ENCODE results near the gene PPM1E.
A peak's percentile ranks its signal among the peaks of the same experiment; 100 is the strongest.

Gene PPM1E

DNA sequence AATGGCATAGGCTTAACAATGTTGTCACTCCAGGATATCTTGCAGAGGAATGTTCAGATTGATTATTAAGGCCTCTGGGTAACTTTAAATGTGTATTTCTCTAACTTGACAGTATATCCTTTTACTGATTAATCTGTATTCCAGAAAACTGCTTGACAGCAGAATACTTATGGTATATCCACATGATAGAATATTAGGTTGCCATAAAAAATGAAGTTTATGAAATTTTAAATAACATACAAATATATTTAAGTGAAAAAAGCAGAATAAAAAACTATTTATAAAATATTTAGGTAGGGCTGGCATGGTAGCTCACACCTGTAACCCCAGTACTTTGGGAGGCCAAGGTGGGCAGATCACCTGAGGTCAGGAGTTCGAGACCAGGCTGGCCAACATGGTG is 244.4 kb downstream of the PPM1E start:
- no peak for DNase-seq

DNA sequence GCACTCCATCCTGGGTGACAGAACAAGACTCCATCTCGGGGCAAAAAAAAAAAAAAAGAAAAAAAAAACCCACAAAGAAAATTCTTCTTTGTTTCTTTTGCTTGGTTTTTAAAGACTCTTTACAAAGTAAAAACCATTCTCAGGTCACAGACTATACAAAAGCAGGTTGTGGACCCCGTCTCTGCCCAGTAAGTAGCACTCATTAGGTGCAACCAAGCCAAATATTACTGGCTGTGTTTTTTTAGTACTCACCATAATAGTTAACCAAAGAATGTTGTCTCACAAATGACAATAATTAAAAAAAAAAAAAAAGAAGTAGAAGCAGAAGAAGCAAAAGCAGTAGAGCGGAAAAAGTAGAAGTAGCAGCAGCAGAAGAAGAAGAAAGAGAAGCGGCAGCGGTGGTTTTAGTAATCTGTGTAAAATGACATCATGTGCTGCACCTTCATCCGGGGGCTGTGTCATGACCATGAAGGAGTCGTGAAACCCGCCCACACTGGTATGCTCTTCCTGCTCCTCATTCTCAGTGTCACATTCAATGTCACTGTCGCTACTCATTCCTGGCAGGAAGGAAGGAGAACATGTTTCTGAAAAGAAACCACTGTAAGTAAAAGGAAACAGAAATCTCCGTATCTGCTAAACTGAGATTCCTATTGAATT is 245.6 kb downstream of the PPM1E start:
- peak; percentile 78 for DNase-seq

DNA sequence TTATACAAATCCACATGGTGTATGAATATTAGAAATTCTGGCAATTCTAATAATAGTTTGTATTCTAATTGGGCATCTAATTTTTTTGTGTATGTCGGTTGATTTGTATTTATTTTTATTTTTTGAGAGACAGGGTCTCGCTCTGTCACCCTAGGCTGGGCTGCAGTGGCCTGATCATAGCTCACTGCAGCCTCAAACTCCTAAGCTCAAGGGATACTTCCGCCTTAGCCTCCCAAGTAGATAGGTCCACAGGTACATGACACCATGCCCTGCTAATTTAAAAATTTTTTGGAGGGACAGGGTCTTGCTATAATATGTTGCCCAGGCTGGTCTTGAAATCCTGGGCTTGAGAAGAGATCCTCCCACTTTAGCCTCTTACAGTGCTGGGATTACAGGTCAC is 246.5 kb downstream of the PPM1E start:
- DNase-seq: no peak

DNA sequence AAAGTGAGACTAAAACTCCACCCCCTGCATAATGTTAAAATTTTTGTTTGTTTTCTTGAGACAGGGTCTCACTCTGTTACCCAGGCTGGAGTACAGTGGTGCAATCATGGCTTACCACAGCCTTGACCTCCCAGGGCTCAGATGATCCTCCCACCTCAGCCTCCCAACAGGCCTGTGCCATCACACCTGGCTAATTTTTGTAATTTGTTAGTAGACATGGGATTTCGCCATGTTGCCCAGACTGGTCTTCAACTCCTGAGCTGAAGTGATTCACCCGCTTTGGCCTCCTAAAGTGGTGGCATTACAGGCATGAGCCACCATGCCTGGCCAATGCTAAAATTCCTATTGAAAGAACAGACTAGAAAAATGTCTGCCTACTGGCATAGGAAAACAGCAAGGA is 247.2 kb downstream of the PPM1E start:
- DNase-seq: no peak

DNA sequence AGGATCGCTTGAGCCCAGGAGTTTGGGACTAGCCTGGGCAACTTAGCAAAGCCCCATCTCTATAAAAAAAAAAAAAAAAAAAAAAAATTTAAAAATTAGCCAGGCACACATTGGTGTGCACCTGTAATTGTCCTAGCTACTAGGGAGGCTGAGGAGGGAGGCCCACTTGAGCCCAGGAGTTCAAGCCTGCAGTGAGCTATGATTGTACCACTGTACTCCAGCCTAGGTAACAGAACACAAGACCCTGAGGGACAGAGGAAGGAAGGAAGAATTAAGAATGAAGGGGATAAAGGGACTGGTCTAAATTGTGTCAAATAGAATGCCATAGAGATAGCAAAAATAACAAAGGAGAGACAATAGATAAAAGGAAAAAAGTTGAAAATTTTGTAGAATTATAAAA is 248.2 kb downstream of the PPM1E start:
- no peak for DNase-seq

DNA sequence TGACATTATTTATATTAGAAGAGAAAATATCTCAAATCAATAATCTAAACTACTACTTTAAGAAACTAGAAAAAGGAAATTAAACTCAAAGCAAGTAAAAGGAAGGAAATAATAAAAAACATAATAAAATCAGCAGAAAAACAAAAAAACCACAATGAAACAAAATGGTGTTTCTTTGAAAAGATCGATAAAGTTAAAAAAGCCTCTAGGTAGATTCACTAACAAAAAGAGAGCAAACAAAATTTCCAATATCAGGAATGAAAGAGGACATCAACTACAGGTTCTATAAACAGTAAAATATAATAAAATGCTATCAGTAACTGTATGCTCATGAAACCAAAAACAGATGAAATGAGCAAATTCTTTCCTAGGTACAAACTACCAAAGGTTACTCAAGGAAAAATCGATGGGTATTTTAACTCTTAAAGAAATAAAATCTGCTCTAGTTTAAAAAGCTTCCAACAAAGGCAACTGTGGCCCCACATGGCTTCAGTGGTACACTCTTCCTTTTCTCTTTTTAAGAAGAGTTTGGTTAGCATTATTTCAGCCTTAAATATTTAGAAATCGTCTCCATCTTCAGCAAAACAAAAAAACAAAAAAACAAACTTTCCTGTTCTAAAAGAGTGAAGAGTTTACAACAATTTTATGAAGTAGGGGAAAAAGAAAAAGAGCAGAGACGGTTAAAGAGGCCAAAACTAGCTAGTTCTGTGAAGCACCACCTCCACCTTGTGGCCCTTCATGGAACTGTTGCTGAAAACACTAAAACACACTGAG is 248.9 kb downstream of the PPM1E start:
- no peak for DNase-seq

DNA sequence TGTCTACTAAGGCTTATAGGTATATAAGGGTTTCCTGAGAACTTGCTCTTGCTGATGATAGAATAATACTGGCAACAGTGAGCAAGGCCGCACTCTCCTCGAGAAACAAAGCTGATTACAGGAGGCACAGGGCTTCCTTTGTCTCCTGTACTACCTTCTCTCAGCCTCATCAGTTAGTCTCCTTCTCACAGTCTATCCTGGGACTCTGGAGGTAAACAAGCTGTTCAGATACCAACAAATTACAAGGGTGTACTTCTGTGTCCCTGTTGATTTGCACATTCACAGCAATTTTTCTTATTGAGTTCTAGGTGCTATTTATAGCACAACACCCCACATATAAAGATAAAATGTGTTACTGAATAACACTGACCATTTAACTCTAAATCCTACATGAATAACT is 252.3 kb downstream of the PPM1E start:
- DNase-seq: no peak

DNA sequence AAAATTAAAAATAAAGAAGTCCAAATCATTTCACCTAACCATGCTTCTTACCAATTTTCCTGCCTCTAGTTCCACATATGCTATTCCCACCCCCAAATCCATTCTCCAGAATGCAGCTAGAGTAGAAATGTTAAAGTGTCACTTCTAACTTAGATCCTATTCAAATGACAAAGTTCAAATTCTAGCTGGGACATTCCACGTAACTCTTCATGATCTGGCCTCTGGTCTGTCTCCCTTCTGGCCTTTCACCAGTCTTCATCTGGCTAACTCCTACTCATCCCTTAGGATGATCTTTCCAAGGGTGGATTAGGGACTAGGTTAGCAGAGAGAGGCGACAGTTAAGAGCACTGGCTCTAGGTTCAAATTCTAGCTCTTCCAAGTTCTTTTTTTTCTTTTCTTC is 253.1 kb downstream of the PPM1E start:
- DNase-seq: no peak

DNA sequence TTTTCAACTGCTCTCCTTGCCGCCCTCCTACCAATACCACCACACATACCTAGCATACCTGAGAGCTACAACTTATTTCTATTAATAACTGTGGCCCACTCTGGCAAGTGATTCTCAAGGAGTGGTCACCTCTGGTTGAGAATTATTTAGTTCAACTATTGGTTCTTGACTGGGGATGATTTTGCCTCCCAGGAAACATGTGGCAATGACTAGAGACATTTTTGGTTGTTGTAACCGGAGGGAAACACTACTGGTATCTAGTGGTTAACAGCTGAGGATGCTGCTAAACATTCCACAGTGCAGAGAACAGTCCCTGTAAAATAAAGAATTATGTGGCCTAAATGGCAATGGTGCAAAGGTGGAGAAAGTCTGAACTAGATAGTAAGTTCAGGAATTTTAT is 254.4 kb downstream of the PPM1E start:
- DNase-seq: no peak

DNA sequence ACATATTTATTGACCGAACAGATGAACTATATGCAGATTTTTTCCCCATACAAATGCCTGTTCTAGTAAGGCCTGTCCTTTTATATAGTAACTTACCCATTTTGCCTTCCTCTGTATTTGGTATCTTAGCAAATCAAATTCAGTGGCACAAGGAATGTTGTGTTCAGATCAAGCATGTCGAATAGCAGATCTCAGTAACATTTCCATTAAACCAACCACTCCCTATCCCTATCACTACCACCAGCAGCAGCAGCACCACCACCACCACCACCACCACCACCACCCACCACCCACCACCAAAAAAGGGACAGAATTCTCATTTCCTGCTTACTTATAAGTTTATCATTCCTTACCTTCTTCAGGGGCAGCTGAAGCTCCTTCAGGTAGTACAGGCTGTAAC is 256.3 kb downstream of the PPM1E start:
- DNase-seq: no peak

DNA sequence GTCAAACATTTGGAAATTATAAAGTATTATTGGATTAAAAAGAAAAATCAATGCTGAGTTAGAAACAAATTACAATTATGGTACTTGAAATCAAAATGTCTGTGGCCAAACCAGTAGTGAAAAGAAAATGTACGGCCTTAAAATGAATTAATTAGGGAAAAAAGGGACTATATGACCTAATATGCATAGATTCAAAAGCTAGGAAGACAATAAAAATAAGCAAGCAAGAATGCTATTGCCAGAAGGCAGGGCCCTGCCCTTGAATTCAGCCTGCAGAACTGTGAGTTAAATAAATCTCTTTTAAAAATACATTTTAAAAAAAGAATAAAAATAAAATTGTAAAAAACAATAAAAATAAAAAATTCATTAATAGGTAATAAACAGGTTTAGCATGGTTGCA is 262.4 kb downstream of the PPM1E start:
- no peak for DNase-seq

DNA sequence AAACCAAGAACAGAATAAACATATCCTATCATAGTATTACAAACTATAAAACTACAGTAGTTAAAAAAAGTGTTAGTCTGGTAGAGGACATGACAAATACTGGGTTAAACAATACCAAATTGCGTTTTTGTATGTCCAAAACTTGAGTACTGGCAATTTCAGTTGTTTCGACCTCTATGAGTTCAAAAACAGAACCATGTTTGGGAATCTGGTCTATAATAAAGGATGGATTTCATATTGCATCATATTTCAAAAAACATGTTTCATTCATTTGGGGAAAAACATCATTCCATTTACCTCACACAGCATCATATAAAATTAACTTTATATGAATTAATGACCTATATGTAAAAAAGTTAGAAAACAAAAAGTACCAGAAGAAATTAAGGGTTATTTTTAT is 269.3 kb downstream of the PPM1E start:
- DNase-seq: no peak

DNA sequence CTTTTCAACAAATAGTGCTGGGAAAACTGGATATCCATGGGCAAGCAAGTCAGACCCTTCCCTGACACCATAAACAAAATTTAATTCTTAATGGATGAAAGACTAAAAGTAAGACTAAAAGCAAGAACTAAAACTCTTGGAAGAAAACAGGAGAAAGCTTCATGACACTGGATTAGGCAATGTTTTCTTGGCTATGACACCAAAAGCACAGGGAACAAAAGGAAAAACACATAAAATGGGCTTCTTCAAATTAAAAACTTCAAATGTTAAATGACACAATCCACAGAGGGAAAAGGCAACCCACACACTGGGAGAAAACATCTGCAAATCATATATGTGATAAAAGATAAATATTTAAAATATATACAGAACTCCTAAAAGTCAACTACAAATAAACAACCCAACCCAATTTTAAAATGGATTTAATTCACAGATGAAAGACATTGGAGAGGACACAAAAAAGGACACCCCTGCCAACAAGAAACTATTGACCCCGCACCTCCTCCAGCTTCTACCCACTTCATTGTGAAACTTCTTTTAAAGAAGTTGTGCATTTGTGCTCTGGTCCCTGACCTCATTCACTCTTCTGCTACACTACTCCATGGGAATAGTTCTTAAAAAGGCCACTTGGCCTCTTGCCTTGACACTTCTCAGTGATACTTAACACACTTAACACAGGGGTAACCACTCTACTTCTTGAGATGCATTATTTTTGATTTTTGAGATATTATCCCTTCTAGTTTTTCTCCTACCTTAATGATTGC is 270.7 kb downstream of the PPM1E start:
- no peak for DNase-seq

DNA sequence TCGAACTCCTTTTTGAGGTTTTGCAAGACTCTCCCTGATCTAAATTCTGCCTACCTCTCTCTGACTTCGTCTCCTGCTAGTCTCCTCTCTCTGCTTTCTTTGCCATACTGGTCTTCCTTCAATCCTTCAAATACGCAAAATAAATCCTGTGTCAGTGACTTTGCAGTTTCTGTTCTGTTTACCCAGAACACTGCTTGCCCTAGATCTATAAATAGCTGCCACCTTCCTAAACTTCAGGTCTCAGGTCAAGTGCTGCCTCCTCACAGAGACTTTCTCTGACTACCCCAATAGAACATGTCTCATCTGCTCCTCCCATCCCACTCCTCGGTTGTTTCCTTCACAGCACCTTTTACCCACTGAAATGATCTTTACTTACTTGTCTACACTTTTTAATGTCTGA is 272.1 kb downstream of the PPM1E start:
- no peak for DNase-seq

DNA sequence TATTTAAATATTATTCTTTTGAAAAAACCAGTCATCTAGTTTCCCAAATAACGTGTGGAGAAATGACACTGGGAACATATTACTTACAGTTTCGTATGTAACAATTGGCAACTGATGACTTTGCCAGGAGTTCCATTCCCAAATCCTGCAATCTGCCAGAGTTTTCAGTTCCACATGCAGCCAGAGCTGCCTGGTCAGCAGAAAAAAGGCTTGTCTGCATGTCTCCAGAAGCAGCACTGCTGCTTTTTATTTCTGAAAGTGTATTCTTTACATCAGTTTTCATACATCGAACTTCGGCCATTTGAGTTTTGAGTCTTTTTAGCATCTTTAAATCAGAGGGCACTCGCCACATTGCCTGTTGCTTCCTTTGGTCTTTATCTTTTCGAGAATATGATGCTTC is 272.7 kb downstream of the PPM1E start:
- DNase-seq: no peak

DNA sequence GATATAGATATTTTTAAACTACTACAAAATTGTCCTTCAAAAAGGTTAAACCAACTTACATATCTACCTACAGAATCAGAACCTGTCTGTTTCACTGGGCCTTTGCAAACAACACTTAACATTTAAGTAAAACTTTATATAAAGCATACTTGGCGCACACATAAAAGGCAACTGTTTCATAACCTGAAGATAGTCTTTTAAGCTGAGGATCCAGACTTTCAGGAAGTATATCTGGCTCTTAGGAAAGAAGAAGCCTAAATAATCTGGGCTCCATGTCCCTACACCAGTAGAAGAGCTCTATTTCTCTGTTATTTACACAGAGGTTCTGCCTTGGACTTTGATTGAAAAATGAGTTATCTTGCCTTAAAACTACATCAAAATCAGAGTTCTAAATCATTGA is 275.2 kb downstream of the PPM1E start:
- no peak for DNase-seq
